B cell (primary cell): Measurements from ENCODE around the gene ASAP3. TPM values are rescaled to one million over a fixed set of nuclear protein-coding genes. Genes with fewer than 3 reads are reported as not detected.

ENCODE experiments used
- ATAC-seq: fragments of 200-7000 bp; cut with Tn5 transposase; one replicate; pipeline ENCODE4 v1.10.0; 2021; ENCODE audit warnings: low read depth, mild to moderate bottlenecking, moderate number of reproducible peaks, moderate library complexity
- CTCF ChIA-PET: fragments of 350-600 bp; sonication (Branson Sonifier 250); formaldehyde crosslinking; loops from one replicate; lab custom pipeline; 2021; ENCODE audit warnings: antibody characterized with exemption, inconsistent platforms; lab: Charles Lee
- POLR2A ChIA-PET: fragments of 350-600 bp; sonication (Branson Sonifier 250); formaldehyde crosslinking; loops from one replicate; lab custom pipeline; 2021; ENCODE audit warnings: antibody characterized with exemption; lab: Charles Lee
- DNase-seq: peaks from one replicate; pipeline ENCODE4 v3.0.0; 2013
- H2AFZ ChIP-seq: 2 replicates; pipeline ENCODE4 v1.6.1; 2012; ENCODE audit warnings: mild to moderate bottlenecking, low read depth, low read length; ENCODE audit not compliant: insufficient read depth, poor library complexity, severe bottlenecking
- H3K27ac ChIP-seq, 2 donors: 1 replicate in 1 of 2; 2 replicates in 1 of 2; pipeline ENCODE4 v1.5.1; 2012 to 2013; ENCODE audit warnings: low read length in 2 of 2, mild to moderate bottlenecking in 2 of 2, moderate library complexity in 1 of 2
- H3K27me3 ChIP-seq, 4 experiments: fragments of 200-600 bp in 1 of 4; sonication (generic) in 1 of 4; replicated peaks in 1 of 4; 1 replicate in 2 of 4; 2 replicates in 2 of 4; pipeline versions ENCODE4 v1.6.1 to v1.7.0; 2013 to 2016; ENCODE audit warnings: low read length in 3 of 4, mild to moderate bottlenecking in 2 of 4, mixed read lengths in 1 of 4, moderate library complexity in 1 of 4; ENCODE audit not compliant: insufficient read depth in 4 of 4, control insufficient read depth in 3 of 4; ENCODE audit errors: control extremely low read depth in 1 of 4
- H3K36me3 ChIP-seq, 2 experiments: replicated peaks in 1 of 2; 1 replicate in 1 of 2; 2 replicates in 1 of 2; pipeline versions ENCODE4 v1.6.1 to v1.7.1; 2013; ENCODE audit warnings: low read length in 1 of 2; ENCODE audit not compliant: insufficient read depth in 2 of 2, control insufficient read depth in 1 of 2; ENCODE audit errors: control extremely low read depth in 1 of 2, extremely low read depth in 1 of 2
- H3K4me1 ChIP-seq, 2 donors: fragments of 200-600 bp in 1 of 2; sonication (generic) in 1 of 2; 1 replicate in 1 of 2; 2 replicates in 1 of 2; pipeline versions ENCODE4 v1.5.1 to v1.6.1; 2013 to 2017; ENCODE audit warnings: low read length in 2 of 2; ENCODE audit not compliant: control insufficient read depth in 2 of 2, insufficient read depth in 2 of 2
- H3K4me2 ChIP-seq: replicated peaks from 2 replicates; pipeline ENCODE3; 2012; ENCODE audit warnings: mild to moderate bottlenecking, low read depth, low read length; ENCODE audit not compliant: poor library complexity, severe bottlenecking
- H3K4me3 ChIP-seq, 5 experiments: fragments of 200-600 bp in 1 of 5; sonication (generic) in 1 of 5; 1 replicate in 3 of 5; 2 replicates in 2 of 5; pipeline versions ENCODE4 v1.5.1 to v1.7.0; 2011 to 2016; ENCODE audit warnings: low read length in 4 of 5, mild to moderate bottlenecking in 4 of 5, low read depth in 2 of 5, control low read depth in 1 of 5, moderate library complexity in 1 of 5; ENCODE audit not compliant: insufficient read depth in 1 of 5; ENCODE audit errors: control extremely low read depth in 1 of 5, extremely low read depth in 1 of 5
- H3K79me2 ChIP-seq: fragments of 200-600 bp; sonication (generic); one replicate; pipeline ENCODE4 v1.6.0; 2016; ENCODE audit warnings: low read length; ENCODE audit not compliant: control insufficient read depth, insufficient read depth
- H3K9ac ChIP-seq: fragments of 200-600 bp; sonication (generic); 2 replicates; pipeline ENCODE4 v1.6.1; 2017; ENCODE audit warnings: mild to moderate bottlenecking, low read length, moderate library complexity
- H3K9me3 ChIP-seq, 3 donors: one replicate each; pipeline versions ENCODE4 v1.6.1 to v1.7.1; 2013; ENCODE audit warnings: low read length in 2 of 3; ENCODE audit not compliant: control insufficient read depth in 2 of 3, insufficient read depth in 1 of 3; ENCODE audit errors: control extremely low read depth in 1 of 3
- H4K20me1 ChIP-seq: 2 replicates; pipeline ENCODE4 v1.6.0; 2012; ENCODE audit warnings: mild to moderate bottlenecking, low read length; ENCODE audit not compliant: insufficient read depth, control insufficient read depth, poor library complexity, severe bottlenecking
- H3K27ac Mint-ChIP-seq: one replicate; pipeline ENCODE4 v1.8.0; 2021; ENCODE audit warnings: mixed read lengths
- H3K27me3 Mint-ChIP-seq: one replicate; pipeline ENCODE4 v1.8.0; 2021; ENCODE audit warnings: mixed read lengths
- H3K4me1 Mint-ChIP-seq: one replicate; pipeline ENCODE4 v1.8.0; 2021; ENCODE audit warnings: mixed read lengths
- H3K4me3 Mint-ChIP-seq: one replicate; pipeline ENCODE4 v1.8.0; 2021; ENCODE audit warnings: mixed read lengths
- H3K9me3 Mint-ChIP-seq: one replicate; pipeline ENCODE4 v1.8.0; 2022; ENCODE audit warnings: mixed read lengths; ENCODE audit not compliant: insufficient read depth
- CTCF ChIP-seq: fragments of 200-600 bp; IDR thresholded peaks from one replicate; pipeline ENCODE4 v1.8.0; 2022; ENCODE audit warnings: antibody characterized with exemption, mild to moderate bottlenecking
- EZH2 ChIP-seq: IDR thresholded peaks from 2 replicates; pipeline ENCODE4 v1.6.1; 2012; ENCODE audit warnings: borderline replicate concordance, low read depth, mild to moderate bottlenecking, moderate library complexity, low read length; ENCODE audit not compliant: insufficient read depth, poor library complexity, severe bottlenecking
- WGBS: methylation state at CpG from one replicate; pipeline ENCODE4 v1.1.5; 2013; ENCODE audit warnings: missing lambda C conversion rate; ENCODE audit not compliant: insufficient coverage; 5-methylcytosine and 5-hydroxymethylcytosine counted together
- intact Hi-C: fragments of 100-400 bp; cut with micrococcal nuclease; formaldehyde crosslinking; loops from one replicate; pipeline ENCODE4 v1.10.0; 2022
- polyA plus RNA-seq: library from polyadenylated mRNA; depleted of rRNA; stranded (reverse); fragments of >200 nt; gene quantifications from 2 replicates; pipeline ENCODE4 v1.2.3, GENCODE V29; 2012
- total RNA-seq, 2 donors: library from RNA; stranded (reverse); fragments of 120-200 nt in 1 of 2; gene quantifications; 1 replicate in 1 of 2; 2 replicates in 1 of 2; pipeline versions ENCODE4 v1.2.3 to v1.2.4, GENCODE V29; 2013 to 2022

ASAP3 gene
- total and polyA plus RNA-seq, 2 donors (not counting 1 experiment from before 2014, with no cell fraction given) = 2.9 to 11.0 TPM

DNA sequence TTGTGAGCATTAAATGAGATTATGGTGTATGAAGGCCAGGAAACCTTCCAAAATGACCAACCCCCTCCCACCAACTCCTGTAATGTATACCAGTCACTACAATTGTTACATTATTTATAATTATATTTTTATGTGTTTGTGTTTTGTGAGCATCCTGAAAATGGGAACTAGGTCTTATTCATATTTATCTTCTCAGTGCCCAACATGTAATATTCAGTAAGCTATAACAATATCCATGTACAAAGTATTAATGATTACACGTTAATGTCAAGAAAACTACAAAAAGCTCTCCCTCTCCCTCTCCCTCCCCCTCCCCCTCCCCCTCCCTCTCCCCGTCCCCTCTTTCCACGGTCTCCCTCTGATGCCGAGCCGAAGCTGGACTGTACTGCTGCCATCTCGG, 19.0 kb upstream of the ASAP3 start:
- Mint-ChIP-seq H3K27ac (no peak overlapping the region), H3K27me3 (no peaks in the 10 kb centered on the region), H3K4me3 (no peak overlapping the region), H3K9me3 (no peaks in the 10 kb centered on the region), H3K4me1 (peaks cover 11% of the 10 kb centered on the region)
- Histone ChIP-seq H3K4me3 (no peak overlapping the region), H3K9ac (no peak overlapping the region), H3K79me2 (no peaks in the 10 kb centered on the region), H3K4me1 (peaks cover 0 to 4% of the 10 kb centered on the region in 2 donors), H2AFZ (no peak overlapping the region), H3K36me3 (no peaks in the 10 kb centered on the region), H3K9me3 (no peaks in the 10 kb centered on the region), H3K4me2 (no peak overlapping the region), H4K20me1 (no peaks in the 10 kb centered on the region), H3K27ac (no peak overlapping the region), H3K27me3 (no peaks in the 10 kb centered on the region)
- no CpG with 5 or more reads among the region's 6 CpGs for WGBS
- ChIA-PET POLR2A (interaction anchor here (0.7 kb wide), 1 partner anchor 156 kb away, joined by 4 read pairs; no protein-coding TSS in a partner anchor), CTCF (interaction anchor here (1.3 to 11.7 kb wide), 2 partner anchors 12 to 39 kb away, joined by 3 to 446 read pairs; no protein-coding TSS in a partner anchor)
- no peak for TF ChIP-seq CTCF
- no peak for TF ChIP-seq EZH2
- no peak for DNase-seq
- ATAC-seq = no peak
- intact Hi-C loops = no loop called here

GRCh38 chr1:23500466-23500865, 16.5 kb upstream of the ASAP3 start:
- no peak for DNase-seq

More at GRCh38 chr1:23500466-23500865, 16.5 kb upstream of the ASAP3 start:
- no peaks in the 10 kb centered on the region for H3K27me3 Mint-ChIP-seq
- Histone ChIP-seq H3K79me2 (no peaks in the 10 kb centered on the region), H3K27ac (no peak overlapping the region), H3K27me3 (no peaks in the 10 kb centered on the region), H2AFZ (no peak overlapping the region), H3K4me1 (peaks cover 3 to 13% of the 10 kb centered on the region in 2 donors), H3K36me3 (no peaks in the 10 kb centered on the region), H3K4me3 (no peak overlapping the region), H3K9ac (no peak overlapping the region), H4K20me1 (no peaks in the 10 kb centered on the region), H3K9me3 (no peaks in the 10 kb centered on the region), H3K4me2 (no peak overlapping the region)
- H3K9me3 Mint-ChIP-seq = no peaks in the 10 kb centered on the region
- no peak for ATAC-seq
- intact Hi-C loops = no loop called here
- peaks cover 18% of the 10 kb centered on the region for H3K4me1 Mint-ChIP-seq
- no peak overlapping the region for H3K4me3 Mint-ChIP-seq
- no peak for TF ChIP-seq CTCF
- no peak for TF ChIP-seq EZH2
- no peak overlapping the region for H3K27ac Mint-ChIP-seq
- no CpG with 5 or more reads among the region's 2 CpGs for WGBS
- ChIA-PET POLR2A (no interaction called here), CTCF (interaction anchor here (10.0 to 11.7 kb wide), 2 partner anchors 28 to 42 kb away, joined by 332 to 446 read pairs; partner anchors contain the start of gene E2F2)
